ENCODE measurements around the gene BLTP1. TPM values are rescaled to one million over a fixed set of nuclear protein-coding genes. Genes with fewer than 3 reads are reported as not detected.

BLTP1 gene
- total RNA-seq, 1 experiment from 2014 or later, result 25.4 TPM

- no peak for ATAC-seq
- CTCF ChIA-PET, result no interaction called here
- H3K4me1 ChIP-seq (ENCODE audit: control insufficient read depth in 1 of 2, insufficient read depth in 2 of 2, low read length in 2 of 2), result peaks cover 3 to 12% of the 10 kb centered on the region in 2 experiments; a peak in 3 of 4 replicates
- no peak for DNase-seq (ENCODE audit: low read depth, low spot score)
- H3K9me2 ChIP-seq (ENCODE audit: insufficient read depth), result no peaks in the 10 kb centered on the region
- peak overlapping the region in 1 of 2 experiments; percentile 80; a peak in 1 of 4 replicates for H3K4me3 ChIP-seq (replicated peaks in 1 of 2; ENCODE audit: low read depth in 1 of 2, low read length in 2 of 2)
- RAD21 ChIA-PET (ENCODE audit: low non-redundant PET in 1 of 2, low total read pairs in 2 of 2, uncharacterized antibody in 2 of 2, unreplicated experiment in 2 of 2), result no interaction called here
- POLR2A ChIA-PET, result no interaction called here
- no peaks in the 10 kb centered on the region; the same call in 1 of the 2 replicates for H3K79me2 ChIP-seq (ENCODE audit: insufficient read depth, low read length)
- intact Hi-C loops (cut with micrococcal nuclease), result no loop called here
- no TSS peak for BruUV-seq (replicated peaks)
- TF ChIP-seq SIN3A (IDR thresholded peaks at IDR 0.05; ENCODE audit: low read depth), result no peak
- no peak for TF ChIP-seq YY1 (IDR thresholded peaks at IDR 0.05; ENCODE audit: extremely low read depth, insufficient replicate concordance, low read depth, low read length)
- no peak for TF ChIP-seq SRF (IDR thresholded peaks at IDR 0.05; ENCODE audit: low read depth)
- no peak for TF ChIP-seq CTCF (IDR thresholded peaks at IDR 0.05 in 2 of 3, conservative IDR thresholded peaks at IDR 0.05 in 1 of 3; ENCODE audit: borderline replicate concordance in 1 of 3, insufficient read depth in 1 of 3, low read depth in 2 of 3, low read length in 2 of 3)
- TF ChIP-seq TCF7L2 (IDR thresholded peaks at IDR 0.05; ENCODE audit: borderline replicate concordance, extremely low read depth, insufficient read depth, insufficient read length), result no peak
- no peak for TF ChIP-seq POLR2AphosphoS5 (IDR thresholded peaks at IDR 0.05; ENCODE audit: low read depth, low read length)
- no peak for TF ChIP-seq SP1 (IDR thresholded peaks at IDR 0.05; ENCODE audit: low read depth)
- TF ChIP-seq EZH2phosphoT487 (IDR thresholded peaks at IDR 0.05; ENCODE audit: borderline replicate concordance), result no peak
- H3K27me3 ChIP-seq (ENCODE audit: insufficient read depth, low read length), result no peaks in the 10 kb centered on the region
- H2AFZ ChIP-seq (ENCODE audit: low read depth, low read length, poor library complexity, severe bottlenecking), result no peak overlapping the region
- H4K20me1 ChIP-seq (ENCODE audit: insufficient read depth), result no peaks in the 10 kb centered on the region
- no peak overlapping the region for H3K9ac ChIP-seq (ENCODE audit: low read length)
- peak overlapping the region; percentile 84 for H3K4me2 ChIP-seq (ENCODE audit: low read length)
- H3K9me3 ChIP-seq (ENCODE audit: control insufficient read depth in 1 of 2, insufficient read depth in 1 of 2, low read depth in 1 of 2, low read length in 2 of 2), result no peaks in the 10 kb centered on the region
- no peaks in the 10 kb centered on the region; a peak in 1 of 4 replicates for H3K36me3 ChIP-seq (ENCODE audit: control insufficient read depth in 1 of 2, insufficient read depth in 2 of 2, low read length in 2 of 2)
- H3K27ac ChIP-seq (ENCODE audit: low read depth, low read length), result no peak overlapping the region
Measured at GRCh38 chr4:122150931-122151330, 1.2 kb upstream of the BLTP1 start.

All from HCT116 (cell line).